GM23338 (cell line): Measurements from ENCODE around the gene BOLA3. TPM values are rescaled to one million over a fixed set of nuclear protein-coding genes. Genes with fewer than 3 reads are reported as not detected.

Experiments
- ATAC-seq: fragments of 200-7000 bp; cut with Tn5 transposase; 3 replicates; pipeline ENCODE4 v1.9.1; 2020
- DNase-seq: peaks from one replicate; pipeline ENCODE4 v3.0.0-alpha.2; 2015; ENCODE audit warnings: low spot score
- H2AFZ ChIP-seq: fragments of 200-600 bp; sonication (generic); 2 replicates; pipeline ENCODE4 v1.8.0; 2016; ENCODE audit warnings: antibody characterized with exemption, mild to moderate bottlenecking, moderate library complexity
- H3F3A ChIP-seq: fragments of 200-600 bp; sonication (generic); replicated peaks from 2 replicates; pipeline ENCODE4 v1.8.0; 2017; ENCODE audit warnings: antibody characterized with exemption, mixed run types, low read depth
- H3K27ac ChIP-seq: fragments of 200-600 bp; sonication (generic); 2 replicates; pipeline ENCODE4 v1.6.1; 2016; ENCODE audit warnings: low read depth
- H3K27me3 ChIP-seq: fragments of 200-600 bp; sonication (generic); 2 replicates; pipeline ENCODE4 v1.8.0; 2016; ENCODE audit warnings: mild to moderate bottlenecking, mixed run types, moderate library complexity; ENCODE audit not compliant: insufficient read depth
- H3K36me3 ChIP-seq: fragments of 200-600 bp; sonication (generic); 2 replicates; pipeline ENCODE4 v1.8.0; 2016; ENCODE audit warnings: mild to moderate bottlenecking; ENCODE audit not compliant: insufficient read depth
- H3K4me1 ChIP-seq: fragments of 200-600 bp; sonication (generic); 2 replicates; pipeline ENCODE4 v1.8.0; 2016; ENCODE audit warnings: mild to moderate bottlenecking, moderate library complexity; ENCODE audit not compliant: insufficient read depth
- H3K4me2 ChIP-seq: fragments of 200-600 bp; sonication (generic); 2 replicates; pipeline ENCODE4 v1.7.1; 2017; ENCODE audit warnings: mixed run types
- H3K4me3 ChIP-seq: fragments of 200-600 bp; sonication (generic); 2 replicates; pipeline ENCODE4 v1.6.1; 2016; ENCODE audit warnings: mixed run types
- H3K79me2 ChIP-seq: fragments of 200-600 bp; sonication (generic); replicated peaks from 2 replicates; pipeline ENCODE4 v1.8.0; 2017; ENCODE audit warnings: mild to moderate bottlenecking; ENCODE audit not compliant: insufficient read depth
- H3K9me2 ChIP-seq: fragments of 200-600 bp; sonication (generic); 2 replicates; pipeline ENCODE4 v1.8.0; 2017; ENCODE audit not compliant: insufficient read depth
- H4K20me1 ChIP-seq: fragments of 200-600 bp; sonication (generic); replicated peaks from 2 replicates; pipeline ENCODE4 v1.8.0; 2017; ENCODE audit warnings: mild to moderate bottlenecking; ENCODE audit not compliant: insufficient read depth
- H3K27ac Mint-ChIP-seq: 2 replicates; pipeline ENCODE4 v1.8.0; 2020; ENCODE audit warnings: inconsistent platforms, mild to moderate bottlenecking, moderate library complexity, mixed read lengths
- H3K27me3 Mint-ChIP-seq: 3 replicates; pipeline ENCODE4 v1.8.0; 2022; ENCODE audit warnings: low read depth, mild to moderate bottlenecking, moderate library complexity, mixed read lengths, inconsistent platforms; ENCODE audit not compliant: insufficient read depth, poor library complexity
- H3K36me3 Mint-ChIP-seq: 3 replicates; pipeline ENCODE4 v1.8.0; 2021; ENCODE audit warnings: low read depth, mild to moderate bottlenecking, inconsistent platforms, moderate library complexity, mixed read lengths
- H3K4me1 Mint-ChIP-seq: 3 replicates; pipeline ENCODE4 v1.8.0; 2020; ENCODE audit warnings: mild to moderate bottlenecking, inconsistent platforms, mixed read lengths
- H3K4me3 Mint-ChIP-seq: 3 replicates; pipeline ENCODE4 v1.8.0; 2021; ENCODE audit warnings: moderate library complexity, mild to moderate bottlenecking, inconsistent platforms, mixed read lengths
- H3K9me3 Mint-ChIP-seq: 3 replicates; pipeline ENCODE4 v1.8.0; 2020; ENCODE audit warnings: moderate library complexity, mild to moderate bottlenecking, inconsistent platforms, mixed read lengths
- CREB1 ChIP-seq: fragments of 250-450 bp; sonication (Bioruptor Pico); IDR thresholded peaks from 2 replicates; pipeline ENCODE4 v1.5.0; 2020; ENCODE audit warnings: low read depth, mild to moderate bottlenecking, moderate library complexity
- CTCF ChIP-seq, 2 experiments: fragments of 200-600 bp in 1 of 2; sonication (generic) in 1 of 2; conservative IDR thresholded peaks; 2 replicates each; pipeline versions ENCODE4 v1.5.1 to v1.6.1; 2016 to 2017; ENCODE audit warnings: antibody characterized with exemption in 2 of 2, low read depth in 2 of 2, mild to moderate bottlenecking in 2 of 2, moderate library complexity in 1 of 2
- ETS1 ChIP-seq: IDR thresholded peaks from 2 replicates; pipeline ENCODE4 v1.6.1; 2016; ENCODE audit warnings: antibody characterized with exemption
- EZH2 ChIP-seq: fragments of 200-600 bp; sonication (generic); IDR thresholded peaks from one replicate; pipeline ENCODE4 v1.8.0; 2017; ENCODE audit warnings: antibody characterized with exemption, mild to moderate bottlenecking, low read depth; ENCODE audit not compliant: unreplicated experiment
- EZH2phosphoT487 ChIP-seq: fragments of 200-600 bp; sonication (generic); IDR thresholded peaks from one replicate; pipeline ENCODE4 v1.8.1; 2018; ENCODE audit warnings: antibody characterized with exemption; ENCODE audit not compliant: unreplicated experiment
- JUNB ChIP-seq: IDR thresholded peaks from one replicate; pipeline ENCODE4 v1.6.1; 2016; ENCODE audit warnings: antibody characterized with exemption; ENCODE audit not compliant: unreplicated experiment
- NANOG ChIP-seq: IDR thresholded peaks from 2 replicates; pipeline ENCODE4 v1.6.1; 2016; ENCODE audit warnings: antibody characterized with exemption, borderline replicate concordance
- POLR2AphosphoS5 ChIP-seq: IDR thresholded peaks from 2 replicates; pipeline ENCODE4 v1.6.1; 2016; ENCODE audit warnings: antibody characterized with exemption, low read depth
- REST ChIP-seq: IDR thresholded peaks from one replicate; pipeline ENCODE4 v1.6.1; 2018; ENCODE audit warnings: antibody characterized with exemption; ENCODE audit not compliant: unreplicated experiment
- STAT1 ChIP-seq: IDR thresholded peaks from one replicate; pipeline ENCODE4 v1.6.1; 2016; ENCODE audit warnings: antibody characterized with exemption; ENCODE audit not compliant: unreplicated experiment
- ZNF114 ChIP-seq: fragments of 250-450 bp; sonication (Bioruptor Pico); IDR thresholded peaks from 2 replicates; pipeline ENCODE4 v1.5.0; 2020; ENCODE audit warnings: mild to moderate bottlenecking, moderate library complexity
- ZNF331 ChIP-seq: fragments of 250-450 bp; sonication (Bioruptor Pico); IDR thresholded peaks from 2 replicates; pipeline ENCODE4 v1.5.0; 2020; ENCODE audit warnings: low read depth, mild to moderate bottlenecking, moderate library complexity
- ZNF462 ChIP-seq: fragments of 250-450 bp; sonication (Bioruptor Pico); IDR thresholded peaks from 2 replicates; pipeline ENCODE4 v1.5.0; 2020; ENCODE audit warnings: mild to moderate bottlenecking, moderate library complexity
- polyA plus RNA-seq: library from polyadenylated mRNA; unstranded; fragments of >200 nt; fragmentation: Nextera tagmentation; extraction: Ambion mirVana; gene quantifications from 2 replicates; pipeline ENCODE4 v1.2.1, GENCODE V29; 2016
- total RNA-seq: library from RNA; depleted of rRNA; stranded (reverse); fragments of >200 nt; shearing (Covaris generic); gene quantifications from 2 replicates; pipeline ENCODE4 v1.2.3, GENCODE V29; 2014

The BOLA3 gene
- total and polyA plus RNA-seq, 2 experiments from 2014 or later, result 89.8 to 233 TPM

- peak overlapping the region; percentile 91 for H2AFZ ChIP-seq
- Mint-ChIP-seq H3K9me3 (no peaks in the 10 kb centered on the region), H3K36me3 (peaks cover 28% of the 10 kb centered on the region), H3K27me3 (no peaks in the 10 kb centered on the region), H3K4me1 (peaks cover 11% of the 10 kb centered on the region), H3K27ac (no peak overlapping the region), H3K4me3 (no peak overlapping the region)
- no peaks in the 10 kb centered on the region for H3K36me3 ChIP-seq
- H3K4me2 ChIP-seq, result peak overlapping the region; percentile 99
- H3K4me1 ChIP-seq, result peaks cover 19% of the 10 kb centered on the region
- peak; percentile 64 for DNase-seq
- H3K27me3 ChIP-seq, result no peaks in the 10 kb centered on the region
- peak overlapping the region; percentile 98 for H3K4me3 ChIP-seq
- H4K20me1 ChIP-seq, result no peaks in the 10 kb centered on the region; the same call in 1 of the 2 replicates
- peaks cover 4% of the 10 kb centered on the region; the same call in 1 of the 2 replicates for H3F3A ChIP-seq
- TF ChIP-seq STAT1 (no peak), EZH2phosphoT487 (no peak), NANOG (no peak), POLR2AphosphoS5 (no peak), JUNB (no peak), CREB1 (no peak), ZNF462 (CRISPR knock-in tag) (no peak), ETS1 (no peak), ZNF114 (CRISPR knock-in tag) (no peak), ZNF331 (CRISPR knock-in tag) (no peak), CTCF (conservative IDR thresholded peaks at IDR 0.05; ENCODE audit: low read depth in 2 of 2) (no peak), REST (no peak), EZH2 (no peak)
- no peaks in the 10 kb centered on the region for H3K9me2 ChIP-seq
- peaks cover 6% of the 10 kb centered on the region; the same call in 1 of the 2 replicates for H3K79me2 ChIP-seq
- H3K27ac ChIP-seq, result no peak overlapping the region
- no peak; the same call in 2 of the 3 replicates for ATAC-seq
These were observed 584 bp downstream of the BOLA3 start for GRCh38 chr2:74146929-74147726.
